Measurements from ENCODE around the gene TRAPPC12. TPM values are rescaled to one million over a fixed set of nuclear protein-coding genes. Genes with fewer than 3 reads are reported as not detected.

The TRAPPC12 gene
- total RNA-seq, 4 donors from 2014 or later: 52.2 to 90.7 (median 77.6) TPM

- H3K27ac ChIP-seq: no peak overlapping the region
- H3K4me1 ChIP-seq: peaks cover 0 to 34% (median 0%) of the 10 kb centered on the region in 3 donors
- no peaks in the 10 kb centered on the region for H3K9me3 ChIP-seq
- ATAC-seq: peak; percentile 11
- TF ChIP-seq POLR2A (IDR thresholded peaks at IDR 0.05) (no peak), CTCF (IDR thresholded peaks at IDR 0.05) (peak; percentile 81 to 99 (median 90))
- no peak overlapping the region for H3K4me3 ChIP-seq
- WGBS, 2 donors (ENCODE audit: low coverage in 1 of 2): 65 to 72% methylated on average over 6 to 19 of the region's 19 CpGs
- H3K36me3 ChIP-seq: peaks cover 0 to 79% of the 10 kb centered on the region in 2 donors
- H3K27me3 ChIP-seq: no peaks in the 10 kb centered on the region
These were observed 44.1 kb downstream of the TRAPPC12 start for GRCh38 chr2:3423492-3424170.

DNA sequence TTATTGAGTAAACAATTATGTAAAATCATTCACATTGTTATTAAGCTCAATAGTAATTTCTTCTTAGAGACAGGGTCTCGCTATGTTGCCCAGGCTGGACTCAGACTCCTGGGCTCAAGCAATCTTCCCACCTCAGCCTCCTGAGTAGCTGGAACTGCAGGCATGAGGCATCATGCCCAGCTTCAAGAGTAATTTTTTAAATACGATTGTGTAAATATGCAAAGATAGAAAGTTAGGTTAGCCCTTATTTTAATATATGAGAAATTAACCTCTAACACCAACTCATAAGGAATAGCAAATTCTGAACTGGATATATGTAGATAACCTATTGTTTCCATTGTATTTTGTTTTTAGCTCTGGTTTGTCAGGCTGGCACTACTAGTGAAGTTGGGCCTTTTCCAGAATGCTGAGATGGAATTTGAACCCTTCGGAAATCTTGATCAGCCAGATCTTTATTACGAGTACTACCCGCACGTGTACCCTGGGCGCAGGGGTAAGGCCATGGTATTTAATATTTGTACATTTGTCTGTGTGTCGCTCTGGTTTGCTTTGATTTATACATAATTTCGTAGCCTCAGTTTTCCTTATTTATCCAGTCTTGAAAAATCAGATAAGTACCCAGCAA is 44.8 kb downstream of the TRAPPC12 start:
- TF ChIP-seq EP300 (IDR thresholded peaks at IDR 0.05) (no peak), POLR2A (IDR thresholded peaks at IDR 0.05) (no peak), POLR2AphosphoS5 (IDR thresholded peaks at IDR 0.05) (no peak), CTCF (IDR thresholded peaks at IDR 0.05) (no peak)
- Histone ChIP-seq H3K27me3 (no peaks in the 10 kb centered on the region), H3K27ac (no peak overlapping the region), H3K4me3 (no peak overlapping the region), H3K36me3 (peaks cover 0 to 80% of the 10 kb centered on the region in 2 donors), H3K9me3 (no peaks in the 10 kb centered on the region), H3K4me1 (peaks cover 0 to 34% (median 0%) of the 10 kb centered on the region in 3 donors)
- ATAC-seq: no peak
- WGBS, 2 donors (ENCODE audit: low coverage in 1 of 2): 81 to 93% methylated on average over 5 to 9 of the region's 9 CpGs

DNA sequence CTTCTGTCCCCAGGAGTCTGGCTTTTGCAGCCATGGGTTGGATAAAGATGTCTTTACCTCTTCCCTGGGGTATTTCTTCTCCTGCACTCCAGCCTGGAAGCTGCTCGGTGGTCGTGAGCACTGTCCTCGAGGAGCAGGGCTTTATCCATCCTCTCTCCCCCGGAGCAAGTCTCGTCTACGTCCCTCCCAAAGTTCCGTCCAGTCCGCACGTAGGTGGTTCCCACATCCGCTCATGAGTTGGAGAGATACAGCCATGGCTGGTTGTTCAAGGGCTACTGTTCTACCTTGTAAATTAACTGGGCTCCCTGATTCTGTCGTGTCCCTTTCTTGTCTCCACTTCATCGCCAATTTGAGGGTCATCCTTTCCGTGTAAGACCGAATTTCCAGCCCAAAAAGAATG is 47.1 kb downstream of the TRAPPC12 start:
- Histone ChIP-seq H3K36me3 (peaks cover 0 to 95% of the 10 kb centered on the region in 2 donors), H3K27me3 (no peaks in the 10 kb centered on the region), H3K27ac (no peak overlapping the region), H3K4me1 (peaks cover 0 to 13% (median 0%) of the 10 kb centered on the region in 3 donors), H3K4me3 (no peak overlapping the region), H3K9me3 (no peaks in the 10 kb centered on the region)
- WGBS, 2 donors (ENCODE audit: low coverage in 1 of 2): 88 to 91% methylated on average over 13 to 14 of the region's 14 CpGs
- TF ChIP-seq POLR2A (IDR thresholded peaks at IDR 0.05) (no peak), CTCF (IDR thresholded peaks at IDR 0.05) (no peak), EP300 (IDR thresholded peaks at IDR 0.05) (no peak), POLR2AphosphoS5 (IDR thresholded peaks at IDR 0.05) (no peak)
- ATAC-seq: no peak

- no peak for TF ChIP-seq EP300 (IDR thresholded peaks at IDR 0.05)
- no peak for TF ChIP-seq POLR2A (IDR thresholded peaks at IDR 0.05)
- no peak for TF ChIP-seq CTCF (IDR thresholded peaks at IDR 0.05)
- no peak for TF ChIP-seq POLR2AphosphoS5 (IDR thresholded peaks at IDR 0.05)
- Histone ChIP-seq H3K4me3 (no peak overlapping the region), H3K36me3 (peaks cover 0 to 93% of the 10 kb centered on the region in 2 donors), H3K27me3 (no peaks in the 10 kb centered on the region), H3K9me3 (no peaks in the 10 kb centered on the region), H3K4me1 (peaks cover 0 to 10% (median 0%) of the 10 kb centered on the region in 3 donors), H3K27ac (no peak overlapping the region)
- WGBS, 2 donors (ENCODE audit: low coverage in 1 of 2): 81 to 89% methylated on average over 2 to 3 of the region's 6 CpGs
- no peak for ATAC-seq
These were observed 47.8 kb downstream of the TRAPPC12 start for GRCh38 chr2:3427272-3427671.

- Histone ChIP-seq H3K4me1 (peaks cover 0 to 8% (median 0%) of the 10 kb centered on the region in 3 donors), H3K27ac (no peak overlapping the region), H3K27me3 (no peaks in the 10 kb centered on the region), H3K9me3 (no peaks in the 10 kb centered on the region), H3K36me3 (peaks cover 0 to 92% of the 10 kb centered on the region in 2 donors), H3K4me3 (no peak overlapping the region)
- TF ChIP-seq EP300 (IDR thresholded peaks at IDR 0.05): no peak
- TF ChIP-seq CTCF (IDR thresholded peaks at IDR 0.05): no peak
- no peak for TF ChIP-seq POLR2A (IDR thresholded peaks at IDR 0.05)
- no peak for TF ChIP-seq POLR2AphosphoS5 (IDR thresholded peaks at IDR 0.05)
- ATAC-seq: no peak
- 86 to 91% methylated on average over 4 to 10 of the region's 10 CpGs for WGBS, 2 donors (ENCODE audit: low coverage in 1 of 2)
These were observed 49.1 kb downstream of the TRAPPC12 start for GRCh38 chr2:3428577-3428976.

Measured in gastroesophageal sphincter (tissue), 4 donors.